ENCODE results near the gene ZNF783. TPM values are rescaled to one million over a fixed set of nuclear protein-coding genes. Genes with fewer than 3 reads are reported as not detected.

ZNF783 gene
- total RNA-seq, 2 experiments from 2014 or later, result 13.2 to 13.4 TPM

DNA sequence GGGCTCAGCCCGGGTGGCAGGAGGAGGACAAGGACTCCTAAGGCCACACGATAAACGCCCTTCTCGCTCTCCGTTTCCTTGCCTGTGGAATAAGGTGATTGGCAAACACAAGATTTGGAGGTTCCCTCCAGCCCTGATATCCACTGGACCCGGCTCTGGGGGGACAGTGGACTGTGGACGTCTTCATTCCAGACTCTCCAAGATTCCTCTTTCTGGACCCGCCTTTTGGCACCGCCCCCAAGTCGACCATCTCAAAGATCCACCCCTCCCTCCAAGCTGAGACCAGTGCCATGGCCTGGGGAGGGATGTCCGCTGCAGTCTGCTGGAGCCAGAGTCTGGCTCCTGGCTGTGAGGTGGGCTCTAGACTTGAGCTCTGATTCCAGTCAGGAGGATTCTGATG lies 23.6 kb downstream of the ZNF783 start:
- no peaks in the 10 kb centered on the region for H3K27me3 Mint-ChIP-seq
- ATAC-seq (no peak), DNase-seq (no peak)
- CTCF ChIA-PET, result interaction anchor here (0.9 to 2.5 kb wide), 16 partner anchors 8 to 339 kb away, joined by 3 to 30 read pairs (median 5); partner anchors contain the start of genes ZNF282 and ZNF783
- H3K9me3 Mint-ChIP-seq, result no peaks in the 10 kb centered on the region
- intact Hi-C loops (cut with micrococcal nuclease), result no loop called here
- H3K4me3 Mint-ChIP-seq, result peak overlapping the region; percentile 86
- H3K27ac Mint-ChIP-seq, result peak overlapping the region; percentile 80
- peaks cover 33% of the 10 kb centered on the region for H3K4me1 Mint-ChIP-seq (ENCODE audit: low read depth)
- TF ChIP-seq, protein P1, sequence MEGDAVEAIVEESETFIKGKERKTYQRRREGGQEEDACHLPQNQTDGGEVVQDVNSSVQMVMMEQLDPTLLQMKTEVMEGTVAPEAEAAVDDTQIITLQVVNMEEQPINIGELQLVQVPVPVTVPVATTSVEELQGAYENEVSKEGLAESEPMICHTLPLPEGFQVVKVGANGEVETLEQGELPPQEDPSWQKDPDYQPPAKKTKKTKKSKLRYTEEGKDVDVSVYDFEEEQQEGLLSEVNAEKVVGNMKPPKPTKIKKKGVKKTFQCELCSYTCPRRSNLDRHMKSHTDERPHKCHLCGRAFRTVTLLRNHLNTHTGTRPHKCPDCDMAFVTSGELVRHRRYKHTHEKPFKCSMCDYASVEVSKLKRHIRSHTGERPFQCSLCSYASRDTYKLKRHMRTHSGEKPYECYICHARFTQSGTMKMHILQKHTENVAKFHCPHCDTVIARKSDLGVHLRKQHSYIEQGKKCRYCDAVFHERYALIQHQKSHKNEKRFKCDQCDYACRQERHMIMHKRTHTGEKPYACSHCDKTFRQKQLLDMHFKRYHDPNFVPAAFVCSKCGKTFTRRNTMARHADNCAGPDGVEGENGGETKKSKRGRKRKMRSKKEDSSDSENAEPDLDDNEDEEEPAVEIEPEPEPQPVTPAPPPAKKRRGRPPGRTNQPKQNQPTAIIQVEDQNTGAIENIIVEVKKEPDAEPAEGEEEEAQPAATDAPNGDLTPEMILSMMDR (IDR thresholded peaks at IDR 0.05), result no peak
- POLR2A ChIA-PET, result interaction anchor here (0.7 to 2.0 kb wide), 7 partner anchors 8 to 336 kb away, joined by 3 to 9 read pairs (median 3); partner anchors contain the start of genes ZNF282 and ZNF783
- peaks cover 5% of the 10 kb centered on the region for H3K36me3 Mint-ChIP-seq (ENCODE audit: low read depth)

DNA sequence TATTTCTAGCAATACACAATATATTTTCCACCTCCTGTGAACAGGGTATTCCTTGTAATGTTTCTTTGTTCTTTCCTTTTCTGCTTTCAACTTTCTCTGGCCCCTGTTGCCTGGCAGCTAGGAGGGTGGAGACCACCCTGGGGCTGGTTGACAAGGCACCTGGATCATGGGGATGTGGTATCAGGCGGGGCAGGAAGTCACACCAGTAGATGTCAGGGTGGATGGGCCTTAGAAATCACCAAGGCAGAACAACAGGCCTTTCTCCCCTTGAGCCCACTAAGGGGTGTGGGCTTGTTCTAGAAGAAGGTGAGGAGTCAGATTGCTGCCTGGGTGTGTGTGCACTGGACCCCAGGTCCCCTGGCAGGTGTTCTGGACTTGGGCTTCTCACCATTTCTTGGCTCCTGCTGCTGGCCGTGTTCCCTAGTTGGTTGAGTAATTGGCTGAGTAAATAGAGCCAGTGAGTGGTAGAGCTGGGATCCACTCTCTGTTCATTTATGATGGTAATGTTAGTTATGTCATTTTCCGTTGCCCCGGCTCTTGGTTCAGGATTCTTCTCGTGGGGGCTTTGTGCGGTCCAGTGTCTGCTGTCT lies 24.9 kb downstream of the ZNF783 start:
- no peaks in the 10 kb centered on the region for H3K27me3 Mint-ChIP-seq
- H3K4me3 Mint-ChIP-seq, result no peak overlapping the region
- no peak for ATAC-seq
- no peak overlapping the region for H3K27ac Mint-ChIP-seq
- peaks cover 5% of the 10 kb centered on the region for H3K36me3 Mint-ChIP-seq (ENCODE audit: low read depth)
- H3K9me3 Mint-ChIP-seq, result no peaks in the 10 kb centered on the region
- CTCF ChIA-PET, result interaction anchor here (1.8 kb wide), 1 partner anchor 209 kb away, joined by 5 read pairs; no protein-coding TSS in a partner anchor
- intact Hi-C loops (cut with micrococcal nuclease), result no loop called here
- DNase-seq, result no peak
- POLR2A ChIA-PET, result interaction anchor here (0.9 kb wide), 1 partner anchor 25 kb away, joined by 3 read pairs; the partner anchor contains the start of gene ZNF783
- peaks cover 36% of the 10 kb centered on the region for H3K4me1 Mint-ChIP-seq (ENCODE audit: low read depth)
- TF ChIP-seq, protein P1 (IDR thresholded peaks at IDR 0.05), result no peak

DNA sequence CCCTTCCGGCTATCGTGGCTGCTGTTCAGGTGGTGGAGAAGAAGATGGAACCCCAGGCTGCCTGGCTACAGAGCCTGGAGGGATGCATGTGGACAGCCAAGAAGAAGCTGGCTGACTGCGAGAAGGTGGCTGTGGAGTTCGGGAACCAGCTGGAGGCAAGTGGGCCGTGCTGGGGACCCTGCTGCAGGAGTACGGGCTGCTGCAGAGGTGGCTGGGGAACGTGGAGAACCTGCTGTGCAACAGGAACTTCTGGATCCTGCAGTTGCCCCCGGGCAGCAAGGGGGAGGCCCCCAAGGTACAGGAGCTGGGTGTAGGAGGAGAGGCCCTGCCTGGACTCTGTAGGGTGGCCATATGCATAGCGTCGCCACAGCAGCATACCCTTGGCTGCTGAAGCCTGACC lies 25.6 kb downstream of the ZNF783 start:
- Mint-ChIP-seq H3K27ac (no peak overlapping the region), H3K36me3 (ENCODE audit: low read depth) (peaks cover under 1% of the 10 kb centered on the region), H3K9me3 (no peaks in the 10 kb centered on the region), H3K27me3 (no peaks in the 10 kb centered on the region), H3K4me1 (ENCODE audit: low read depth) (peaks cover 36% of the 10 kb centered on the region), H3K4me3 (no peak overlapping the region)
- ATAC-seq, result no peak
- ChIA-PET POLR2A (no interaction called here), CTCF (no interaction called here)
- intact Hi-C loops (cut with micrococcal nuclease), result no loop called here
- TF ChIP-seq, protein P1 (IDR thresholded peaks at IDR 0.05), result no peak
- no peak for DNase-seq

DNA sequence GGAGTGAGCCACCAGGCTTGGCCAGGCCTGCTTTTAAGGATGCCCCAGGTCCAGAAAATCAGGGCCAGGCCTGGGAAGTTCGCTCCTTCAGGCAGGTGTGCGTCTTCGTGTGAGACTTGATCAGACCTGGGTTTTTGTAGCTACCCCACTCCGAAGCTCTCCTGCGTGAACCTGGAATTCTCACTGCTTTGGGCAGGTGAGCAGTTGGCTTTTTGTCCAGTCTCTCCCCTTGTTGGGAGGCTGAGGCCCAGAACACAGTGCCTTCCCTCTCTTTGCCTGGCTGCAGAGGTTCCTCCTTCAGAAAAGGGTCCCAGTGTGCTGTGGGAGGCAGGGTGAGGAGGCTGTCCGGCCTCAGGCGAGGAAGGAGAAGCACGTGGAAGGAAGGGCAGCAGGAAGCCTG lies 27.3 kb downstream of the ZNF783 start:
- TF ChIP-seq, protein P1 (IDR thresholded peaks at IDR 0.05), result no peak
- Mint-ChIP-seq H3K27me3 (no peaks in the 10 kb centered on the region), H3K4me3 (no peak overlapping the region), H3K27ac (no peak overlapping the region), H3K9me3 (no peaks in the 10 kb centered on the region), H3K36me3 (ENCODE audit: low read depth) (no peaks in the 10 kb centered on the region), H3K4me1 (ENCODE audit: low read depth) (peaks cover 30% of the 10 kb centered on the region)
- ChIA-PET CTCF (no interaction called here), POLR2A (no interaction called here)
- DNase-seq (no peak), ATAC-seq (no peak)
- intact Hi-C loops (cut with micrococcal nuclease), result no loop called here

DNA sequence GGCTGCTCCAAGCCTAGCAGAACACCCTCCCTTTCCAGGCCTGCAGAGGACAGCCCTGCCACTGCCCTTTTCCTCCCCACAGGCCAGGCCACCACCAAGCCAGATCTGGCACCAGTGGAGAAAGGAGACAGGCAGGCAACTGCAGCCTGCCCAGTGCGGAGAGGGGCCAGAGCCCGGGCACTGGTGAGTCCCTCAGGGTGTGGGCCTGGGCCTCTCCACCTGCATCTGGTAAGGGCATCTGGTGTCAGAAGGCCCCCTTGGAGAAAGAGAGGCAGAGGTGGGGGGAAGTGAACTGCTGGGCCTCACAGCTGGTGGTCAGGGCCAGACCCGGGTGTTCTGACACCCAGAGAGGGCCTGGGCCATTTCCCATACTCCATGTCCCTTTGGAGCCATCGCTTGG lies 27.9 kb downstream of the ZNF783 start:
- no peaks in the 10 kb centered on the region for H3K36me3 Mint-ChIP-seq (ENCODE audit: low read depth)
- no peaks in the 10 kb centered on the region for H3K27me3 Mint-ChIP-seq
- TF ChIP-seq, protein P1 (IDR thresholded peaks at IDR 0.05), result no peak
- intact Hi-C loops (cut with micrococcal nuclease), result no loop called here
- peaks cover 24% of the 10 kb centered on the region for H3K4me1 Mint-ChIP-seq (ENCODE audit: low read depth)
- H3K27ac Mint-ChIP-seq, result no peak overlapping the region
- POLR2A ChIA-PET, result no interaction called here
- CTCF ChIA-PET, result no interaction called here
- no peak for DNase-seq
- H3K4me3 Mint-ChIP-seq, result no peak overlapping the region
- no peaks in the 10 kb centered on the region for H3K9me3 Mint-ChIP-seq
- no peak for ATAC-seq

All from activated CD8-positive, alpha-beta T cell treated with anti-CD3 and anti-CD28 coated beads for 36 hours (primary cell).